Hepatocyte (in vitro differentiated cells): ENCODE data around the gene DUSP6.

ENCODE experiments used
- CTCF ChIP-seq: fragments of 200-600 bp; sonication (generic); IDR thresholded peaks from 2 replicates; pipeline ENCODE4 v1.5.1; 2016; ENCODE audit warnings: antibody characterized with exemption, mild to moderate bottlenecking; ENCODE audit not compliant: poor library complexity
- EZH2 ChIP-seq: fragments of 200-600 bp; sonication (generic); IDR thresholded peaks from 2 replicates; pipeline ENCODE4 v1.6.1; 2016; ENCODE audit warnings: antibody characterized with exemption, mild to moderate bottlenecking, borderline replicate concordance

GRCh38 chr12:89335452-89336244 is 16.7 kb downstream of the DUSP6 start:
- TF ChIP-seq CTCF, result no peak
- no peak for TF ChIP-seq EZH2
